ENCODE measurements around the gene NCKAP5L. TPM values are rescaled to one million over a fixed set of nuclear protein-coding genes. Genes with fewer than 3 reads are reported as not detected.
A peak's percentile ranks its signal among the peaks of the same experiment; 100 is the strongest.

The NCKAP5L gene
- total and polyA plus RNA-seq, 2 of the 8 experiments (the other 6 are each of a cell fraction or from before 2014, with no cell fraction given), result 9.4 to 27.9 TPM

GRCh38 chr12:49869816-49870500 is 41.7 kb upstream of the NCKAP5L start:
- CTCF ChIA-PET (ENCODE audit: partially characterized antibody), result interaction anchor here (0.7 to 10.0 kb wide), 12 partner anchors 12 to 185 kb away, joined by 3 to 137 read pairs (median 7); partner anchors contain the start of gene AQP5
- H3K4me2 ChIP-seq (ENCODE audit: insufficient read depth in 1 of 2, low read depth in 2 of 2, low read length in 2 of 2), result no peak overlapping the region
- POLR2A ChIA-PET (ENCODE audit: partially characterized antibody), result interaction anchor here (1.0 to 1.2 kb wide), 3 partner anchors 13 to 155 kb away, joined by 3 to 4 read pairs (median 3); partner anchors contain the start of gene RACGAP1

More at GRCh38 chr12:49869816-49870500, 41.7 kb upstream of the NCKAP5L start:
- Histone ChIP-seq H2BK120ac (replicated peaks; ENCODE audit: low read depth, low read length) (no peak overlapping the region), H3K9ac (replicated peaks in 1 of 4; ENCODE audit: extremely low read depth in 1 of 4, low read depth in 3 of 4, low read length in 3 of 4) (no peak overlapping the region), H3K14ac (ENCODE audit: insufficient read length) (no peak overlapping the region), H4K20me1 (replicated peaks in 1 of 2; ENCODE audit: control insufficient read depth in 1 of 2, insufficient read depth in 2 of 2, low read length in 2 of 2) (no peaks in the 10 kb centered on the region), H3K4me3 (ENCODE audit: extremely low read depth in 1 of 4, insufficient read depth in 2 of 4, low read depth in 3 of 4, low read length in 4 of 4) (no peak overlapping the region), H3K4ac (replicated peaks; ENCODE audit: insufficient read length, low read depth, low read length) (no peak overlapping the region), H4K8ac (ENCODE audit: extremely low read depth, insufficient read depth, low read length) (no peak overlapping the region), H3K23me2 (ENCODE audit: low read depth, low read length) (no peaks in the 10 kb centered on the region), H2BK12ac (ENCODE audit: low read depth, low read length) (no peak overlapping the region), H3K36me3 (ENCODE audit: control insufficient read depth in 2 of 4, insufficient read depth in 4 of 4, low read length in 3 of 4) (no peaks in the 10 kb centered on the region), H4K5ac (ENCODE audit: insufficient read length, low read depth, low read length) (no peak overlapping the region), H3K27ac (ENCODE audit: low read depth, low read length) (no peak overlapping the region), H2BK20ac (ENCODE audit: low read length) (no peak overlapping the region), H2AK5ac (ENCODE audit: low read depth, low read length) (no peak overlapping the region), H3K23ac (ENCODE audit: insufficient read length) (no peak overlapping the region), H3K79me2 (ENCODE audit: control insufficient read depth in 1 of 2, insufficient read depth in 2 of 2, low read length in 2 of 2) (no peaks in the 10 kb centered on the region), H3K79me1 (ENCODE audit: low read depth, low read length) (no peaks in the 10 kb centered on the region), H2BK5ac (ENCODE audit: low read depth, low read length) (no peak overlapping the region), H3K56ac (replicated peaks; ENCODE audit: insufficient read length, low read depth, low read length) (no peak overlapping the region), H4K91ac (replicated peaks; ENCODE audit: insufficient read length, low read length) (no peak overlapping the region), H2BK15ac (ENCODE audit: low read length) (no peak overlapping the region), H3K18ac (ENCODE audit: extremely low read depth, low read length) (no peak overlapping the region), H3K4me1 (replicated peaks in 1 of 4; ENCODE audit: control insufficient read depth in 3 of 4, insufficient read depth in 4 of 4, low read length in 3 of 4) (peaks cover 0 to 3% (median 1%) of the 10 kb centered on the region in 4 experiments; a peak in 3 of 7 replicates), H3K27me3 (replicated peaks in 1 of 4; ENCODE audit: control insufficient read depth in 3 of 4, extremely low read depth in 1 of 4, insufficient read depth in 3 of 4, low read length in 3 of 4) (0 out of 7 replicates have a peak, but pooled peaks cover 0 to 2% (median 0%) of the 10 kb centered on the region in 4 experiments), H2AFZ (ENCODE audit: low read length) (no peak overlapping the region), H3K9me3 (ENCODE audit: insufficient read depth in 2 of 2, low read depth in 1 of 2, low read length in 1 of 2) (no peaks in the 10 kb centered on the region)
- DNase-seq (ENCODE audit: low read depth in 1 of 2, low spot score in 2 of 2) (peak in 1 of 2 experiments; percentile 38), FAIRE-seq (no peak)
- TF ChIP-seq SP4 (IDR thresholded peaks at IDR 0.05; ENCODE audit: low read length), result no peak
- WGBS, 2 experiments (ENCODE audit: extremely low coverage in 1 of 2, insufficient coverage in 1 of 2, insufficient read length in 1 of 2, insufficient replicate concordance in 2 of 2, low coverage in 1 of 2, low lambda C conversion rate in 2 of 2, missing lambda C conversion rate in 1 of 2), result 92% methylated on average over 14 of the region's 14 CpGs; no CpG with 5 or more reads in 1 of the 2 experiments

Data from H1 (cell line).